Liver (tissue), 3 donors: Measurements from ENCODE around the gene HIP1.

Experiments used
- EGR1 ChIP-seq, 2 donors: IDR thresholded peaks; 2 replicates each; pipeline ENCODE4 v1.6.1; 2016 to 2018; ENCODE audit warnings: antibody characterized with exemption in 2 of 2, low read depth in 2 of 2
- JUND ChIP-seq, 2 donors: IDR thresholded peaks; 2 replicates each; pipeline ENCODE4 v1.6.1; 2016; ENCODE audit warnings: antibody characterized with exemption in 2 of 2
- RAD21 ChIP-seq, 2 donors: IDR thresholded peaks; 2 replicates each; pipeline ENCODE4 v1.6.1; 2016; ENCODE audit warnings: antibody characterized with exemption in 2 of 2, mild to moderate bottlenecking in 2 of 2
- TAF1 ChIP-seq: conservative IDR thresholded peaks from 2 replicates; pipeline ENCODE4 v1.6.1; 2016; ENCODE audit warnings: antibody characterized with exemption, mild to moderate bottlenecking
- TF ChIP-seq, protein P1 (sequence below): fragments of 150-350 bp; IDR thresholded peaks from 2 replicates; pipeline ENCODE4 v1.5.1; 2017; ENCODE audit warnings: improper control_type of control experiment, low read depth, low read length; ENCODE audit not compliant: missing input control
- donor health status: healthy.
- donor health status: healthy.

DNA sequence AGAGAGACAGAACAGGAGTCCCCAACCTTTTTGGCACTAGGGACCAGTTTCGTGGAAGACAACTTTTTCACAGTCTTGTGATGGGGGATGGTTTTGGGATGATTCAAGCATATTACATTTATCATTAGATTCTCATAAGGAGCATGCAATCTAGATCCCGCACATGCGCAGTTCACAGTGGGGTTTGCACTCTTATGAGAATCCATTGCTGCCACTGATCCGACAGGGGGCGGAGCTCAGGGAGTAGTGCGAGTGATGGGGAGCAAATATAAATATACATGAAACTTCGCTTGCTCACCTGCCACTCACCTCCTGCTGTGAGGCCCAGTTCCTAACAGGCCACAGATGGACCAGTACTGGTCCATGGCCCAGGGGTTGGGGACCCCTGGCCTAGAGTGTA, 19.1 kb upstream of the HIP1 start:
- TF ChIP-seq RAD21 (IDR thresholded peaks at IDR 0.05), result no peak
- no peak for TF ChIP-seq EGR1 (IDR thresholded peaks at IDR 0.05; ENCODE audit: low read depth in 2 of 2)
- no peak for TF ChIP-seq JUND (IDR thresholded peaks at IDR 0.05)
- TF ChIP-seq, protein P1, sequence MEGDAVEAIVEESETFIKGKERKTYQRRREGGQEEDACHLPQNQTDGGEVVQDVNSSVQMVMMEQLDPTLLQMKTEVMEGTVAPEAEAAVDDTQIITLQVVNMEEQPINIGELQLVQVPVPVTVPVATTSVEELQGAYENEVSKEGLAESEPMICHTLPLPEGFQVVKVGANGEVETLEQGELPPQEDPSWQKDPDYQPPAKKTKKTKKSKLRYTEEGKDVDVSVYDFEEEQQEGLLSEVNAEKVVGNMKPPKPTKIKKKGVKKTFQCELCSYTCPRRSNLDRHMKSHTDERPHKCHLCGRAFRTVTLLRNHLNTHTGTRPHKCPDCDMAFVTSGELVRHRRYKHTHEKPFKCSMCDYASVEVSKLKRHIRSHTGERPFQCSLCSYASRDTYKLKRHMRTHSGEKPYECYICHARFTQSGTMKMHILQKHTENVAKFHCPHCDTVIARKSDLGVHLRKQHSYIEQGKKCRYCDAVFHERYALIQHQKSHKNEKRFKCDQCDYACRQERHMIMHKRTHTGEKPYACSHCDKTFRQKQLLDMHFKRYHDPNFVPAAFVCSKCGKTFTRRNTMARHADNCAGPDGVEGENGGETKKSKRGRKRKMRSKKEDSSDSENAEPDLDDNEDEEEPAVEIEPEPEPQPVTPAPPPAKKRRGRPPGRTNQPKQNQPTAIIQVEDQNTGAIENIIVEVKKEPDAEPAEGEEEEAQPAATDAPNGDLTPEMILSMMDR, result no peak
- no peak for TF ChIP-seq TAF1
